HG03159 (cell line): ENCODE measurements around the gene RPH3AL.

ENCODE experiments used
- ATAC-seq: cut with Tn5 transposase; IDR thresholded peaks from one replicate; pipeline ENCODE4 v1.9.1; 2021; ENCODE audit warnings: mild to moderate bottlenecking, moderate library complexity; ENCODE audit not compliant: unreplicated experiment

RPH3AL gene

GRCh38 chr17:303168-303567 is 49.4 kb downstream of the RPH3AL start:
- ATAC-seq: no peak

- no peak for ATAC-seq
These were observed 50.3 kb downstream of the RPH3AL start for GRCh38 chr17:302300-302698.

GRCh38 chr17:301681-302299 is 50.8 kb downstream of the RPH3AL start:
- ATAC-seq: no peak

- no peak for ATAC-seq
These were observed 51.7 kb downstream of the RPH3AL start for GRCh38 chr17:300881-301280.

- ATAC-seq: no peak
These were observed 53.1 kb downstream of the RPH3AL start for GRCh38 chr17:299546-299945.

GRCh38 chr17:298791-299450 is 53.7 kb downstream of the RPH3AL start:
- ATAC-seq: no peak

GRCh38 chr17:297758-298157 is 54.8 kb downstream of the RPH3AL start:
- no peak for ATAC-seq

GRCh38 chr17:296906-297690 is 55.5 kb downstream of the RPH3AL start:
- ATAC-seq: no peak

GRCh38 chr17:296379-296778 is 56.2 kb downstream of the RPH3AL start:
- ATAC-seq: no peak

- ATAC-seq: no peak
These were observed 59.9 kb downstream of the RPH3AL start for GRCh38 chr17:292531-293382.

GRCh38 chr17:292016-292415 is 60.6 kb downstream of the RPH3AL start:
- no peak for ATAC-seq

GRCh38 chr17:291587-291986 is 61.0 kb downstream of the RPH3AL start:
- ATAC-seq: no peak

- no peak for ATAC-seq
These were observed 62.0 kb downstream of the RPH3AL start for GRCh38 chr17:290626-291025.

- ATAC-seq: no peak
These were observed 62.5 kb downstream of the RPH3AL start for GRCh38 chr17:290121-290521.

- no peak for ATAC-seq
These were observed 63.2 kb downstream of the RPH3AL start for GRCh38 chr17:289409-289808.

GRCh38 chr17:288802-289356 is 63.7 kb downstream of the RPH3AL start:
- no peak for ATAC-seq

- no peak for ATAC-seq
These were observed 66.0 kb downstream of the RPH3AL start for GRCh38 chr17:286571-286970.

GRCh38 chr17:285751-286422 is 66.7 kb downstream of the RPH3AL start:
- ATAC-seq: no peak

- ATAC-seq: no peak
These were observed 67.8 kb downstream of the RPH3AL start for GRCh38 chr17:284676-285355.
